ENCODE measurements around the gene RTL1. TPM values are rescaled to one million over a fixed set of nuclear protein-coding genes. Genes with fewer than 3 reads are reported as not detected.

Gene RTL1
- total and polyA plus RNA-seq, 2 of the 8 experiments (the other 6 are each of a cell fraction or from before 2014, with no cell fraction given): not detected

GRCh38 chr14:100881211-100882025 lies 22.1 kb downstream of the RTL1 start:
- CTCF ChIA-PET (ENCODE audit: partially characterized antibody): interaction anchor here (1.7 kb wide), 1 partner anchor 21 kb away, joined by 5 read pairs; no protein-coding TSS in a partner anchor
- no peak overlapping the region for H2BK120ac ChIP-seq (replicated peaks; ENCODE audit: low read depth, low read length)
- TF ChIP-seq TAF1 (IDR thresholded peaks at IDR 0.05; ENCODE audit: low read depth, low read length) (no peak), BACH1 (IDR thresholded peaks at IDR 0.05; ENCODE audit: low read length) (no peak), TCF12 (IDR thresholded peaks at IDR 0.05; ENCODE audit: low read depth, low read length) (no peak), POLR2AphosphoS5 (IDR thresholded peaks at IDR 0.05; ENCODE audit: low read depth, low read length) (no peak)
- TF ChIP-seq, protein P1, sequence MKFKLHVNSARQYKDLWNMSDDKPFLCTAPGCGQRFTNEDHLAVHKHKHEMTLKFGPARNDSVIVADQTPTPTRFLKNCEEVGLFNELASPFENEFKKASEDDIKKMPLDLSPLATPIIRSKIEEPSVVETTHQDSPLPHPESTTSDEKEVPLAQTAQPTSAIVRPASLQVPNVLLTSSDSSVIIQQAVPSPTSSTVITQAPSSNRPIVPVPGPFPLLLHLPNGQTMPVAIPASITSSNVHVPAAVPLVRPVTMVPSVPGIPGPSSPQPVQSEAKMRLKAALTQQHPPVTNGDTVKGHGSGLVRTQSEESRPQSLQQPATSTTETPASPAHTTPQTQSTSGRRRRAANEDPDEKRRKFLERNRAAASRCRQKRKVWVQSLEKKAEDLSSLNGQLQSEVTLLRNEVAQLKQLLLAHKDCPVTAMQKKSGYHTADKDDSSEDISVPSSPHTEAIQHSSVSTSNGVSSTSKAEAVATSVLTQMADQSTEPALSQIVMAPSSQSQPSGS (IDR thresholded peaks at IDR 0.05; ENCODE audit: low read length): no peak

More at GRCh38 chr14:100881211-100882025, 22.1 kb downstream of the RTL1 start:
- H3K36me3 ChIP-seq (ENCODE audit: control insufficient read depth in 2 of 4, insufficient read depth in 4 of 4, low read length in 3 of 4): no peaks in the 10 kb centered on the region; a peak in 1 of 8 replicates
- no peak overlapping the region for H2BK20ac ChIP-seq (ENCODE audit: low read length)
- H2BK12ac ChIP-seq (ENCODE audit: low read depth, low read length): no peak overlapping the region
- H3K23me2 ChIP-seq (ENCODE audit: low read depth, low read length): no peaks in the 10 kb centered on the region
- no peak overlapping the region for H3K18ac ChIP-seq (ENCODE audit: extremely low read depth, low read length)
- H3K79me1 ChIP-seq (ENCODE audit: low read depth, low read length): no peaks in the 10 kb centered on the region
- H3K79me2 ChIP-seq (ENCODE audit: control insufficient read depth in 1 of 2, insufficient read depth in 2 of 2, low read length in 2 of 2): no peaks in the 10 kb centered on the region
- no peak overlapping the region for H3K23ac ChIP-seq (ENCODE audit: insufficient read length)
- no peak overlapping the region for H3K9ac ChIP-seq (replicated peaks in 1 of 4; ENCODE audit: extremely low read depth in 1 of 4, low read depth in 3 of 4, low read length in 3 of 4)
- H3K27me3 ChIP-seq (replicated peaks in 1 of 4; ENCODE audit: control insufficient read depth in 3 of 4, extremely low read depth in 1 of 4, insufficient read depth in 3 of 4, low read length in 3 of 4): no peaks in the 10 kb centered on the region; a peak in 2 of 7 replicates
- no peak overlapping the region for H3K56ac ChIP-seq (replicated peaks; ENCODE audit: insufficient read length, low read depth, low read length)
- no peak overlapping the region for H2BK15ac ChIP-seq (ENCODE audit: low read length)
- H2BK5ac ChIP-seq (ENCODE audit: low read depth, low read length): no peak overlapping the region
- POLR2A ChIA-PET (ENCODE audit: partially characterized antibody): interaction anchor here (0.6 kb wide), 1 partner anchor 8 kb away, joined by 3 read pairs; no protein-coding TSS in a partner anchor
- H3K4me3 ChIP-seq (ENCODE audit: extremely low read depth in 1 of 4, insufficient read depth in 2 of 4, low read depth in 3 of 4, low read length in 4 of 4): no peak overlapping the region
- no peak overlapping the region for H4K91ac ChIP-seq (replicated peaks; ENCODE audit: insufficient read length, low read length)
- 0 out of 7 replicates have a peak, but pooled peaks cover 0 to 3% (median 0%) of the 10 kb centered on the region in 4 experiments for H3K4me1 ChIP-seq (replicated peaks in 1 of 4; ENCODE audit: control insufficient read depth in 3 of 4, insufficient read depth in 4 of 4, low read length in 3 of 4)
- no peak overlapping the region for H2AK5ac ChIP-seq (ENCODE audit: low read depth, low read length)
- H3K4me2 ChIP-seq (ENCODE audit: insufficient read depth in 1 of 2, low read depth in 2 of 2, low read length in 2 of 2): no peak overlapping the region
- H3K9me3 ChIP-seq (ENCODE audit: insufficient read depth in 2 of 2, low read depth in 1 of 2, low read length in 1 of 2): peaks cover 0 to 15% of the 10 kb centered on the region in 2 experiments; a peak in 1 of 4 replicates
- no peak overlapping the region for H3K4ac ChIP-seq (replicated peaks; ENCODE audit: insufficient read length, low read depth, low read length)
- H4K8ac ChIP-seq (ENCODE audit: extremely low read depth, insufficient read depth, low read length): no peak overlapping the region
- no peak overlapping the region for H3K27ac ChIP-seq (ENCODE audit: low read depth, low read length)
- no peak overlapping the region for H2AFZ ChIP-seq (ENCODE audit: low read length)
- no peak overlapping the region for H4K5ac ChIP-seq (ENCODE audit: insufficient read length, low read depth, low read length)
- H4K20me1 ChIP-seq (replicated peaks in 1 of 2; ENCODE audit: control insufficient read depth in 1 of 2, insufficient read depth in 2 of 2, low read length in 2 of 2): no peaks in the 10 kb centered on the region
- no peak overlapping the region for H3K14ac ChIP-seq (ENCODE audit: insufficient read length)
- no peak for FAIRE-seq
- WGBS, 2 experiments (ENCODE audit: extremely low coverage in 1 of 2, insufficient coverage in 1 of 2, insufficient read length in 1 of 2, insufficient replicate concordance in 2 of 2, low coverage in 1 of 2, low lambda C conversion rate in 2 of 2, missing lambda C conversion rate in 1 of 2): 91% methylated on average over 36 of the region's 38 CpGs; no CpG with 5 or more reads in 1 of the 2 experiments
- DNase-seq (ENCODE audit: low read depth in 1 of 2, low spot score in 2 of 2): no peak

Measured in H1 (cell line).